Neutrophil (primary cell): ENCODE measurements around the gene TSPAN1.
"Not testable (repeated sequence)": the region's sequence is repeated elsewhere in the genome, so short reads cannot be mapped to it uniquely, and the experiment has no call there.

Experiments
- H3K27ac ChIP-seq: fragments of 200-600 bp; sonication (generic); 2 replicates; pipeline ENCODE4 v1.5.1; 2016; ENCODE audit warnings: mild to moderate bottlenecking, moderate library complexity
- H3K27me3 ChIP-seq: fragments of 200-600 bp; sonication (generic); 2 replicates; pipeline ENCODE4 v1.6.0; 2016; ENCODE audit warnings: mild to moderate bottlenecking
- H3K36me3 ChIP-seq: fragments of 200-600 bp; sonication (generic); 2 replicates; pipeline ENCODE4 v1.5.1; 2017
- H3K4me1 ChIP-seq, 2 experiments: fragments of 200-600 bp in 1 of 2; sonication (generic) in 1 of 2; 1 replicate in 1 of 2; 2 replicates in 1 of 2; pipeline versions ENCODE4 v1.5.1 to v1.6.1; 2013 to 2016; ENCODE audit warnings: low read depth in 1 of 2, low read length in 1 of 2, mild to moderate bottlenecking in 1 of 2, moderate library complexity in 1 of 2; ENCODE audit not compliant: control insufficient read depth in 1 of 2, insufficient read depth in 1 of 2
- H3K4me3 ChIP-seq, 2 experiments: fragments of 200-600 bp in 1 of 2; sonication (generic) in 1 of 2; 1 replicate in 1 of 2; 2 replicates in 1 of 2; pipeline ENCODE4 v1.5.1; 2013 to 2016; ENCODE audit warnings: low read depth in 1 of 2, low read length in 1 of 2, mild to moderate bottlenecking in 1 of 2, moderate library complexity in 1 of 2
- H3K9me3 ChIP-seq: fragments of 200-600 bp; sonication (generic); 2 replicates; pipeline ENCODE4 v1.5.1; 2016
- TF ChIP-seq, protein P1 (sequence below): fragments of 200-600 bp; sonication (generic); IDR thresholded peaks from 2 replicates; pipeline ENCODE4 v1.5.1; 2016; ENCODE audit warnings: antibody characterized with exemption

TSPAN1 gene

DNA sequence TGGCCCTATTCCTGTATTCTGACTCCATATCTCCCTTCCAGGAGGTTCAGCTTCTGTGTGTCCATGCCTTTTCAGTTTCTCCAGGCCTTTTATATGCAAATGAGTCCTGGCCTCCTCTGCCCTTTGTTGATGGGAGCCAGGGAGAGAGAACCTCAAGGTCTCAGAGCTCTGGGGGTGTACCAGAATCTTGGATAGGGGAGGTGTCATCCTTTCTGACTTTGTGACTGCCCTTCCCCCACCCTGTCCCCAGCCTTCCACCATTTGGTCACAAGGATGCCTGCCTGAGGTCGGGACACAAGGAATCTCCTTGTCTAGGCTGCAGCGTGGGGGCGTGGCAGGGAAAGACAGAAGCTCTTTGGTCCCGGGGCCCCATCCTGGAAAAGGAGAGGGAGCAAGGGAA lies 46.9 kb downstream of the TSPAN1 start:
- peaks cover 0 to 3% of the 10 kb centered on the region in 2 experiments for H3K4me1 ChIP-seq
- no peak overlapping the region for H3K27ac ChIP-seq
- TF ChIP-seq, protein P1, sequence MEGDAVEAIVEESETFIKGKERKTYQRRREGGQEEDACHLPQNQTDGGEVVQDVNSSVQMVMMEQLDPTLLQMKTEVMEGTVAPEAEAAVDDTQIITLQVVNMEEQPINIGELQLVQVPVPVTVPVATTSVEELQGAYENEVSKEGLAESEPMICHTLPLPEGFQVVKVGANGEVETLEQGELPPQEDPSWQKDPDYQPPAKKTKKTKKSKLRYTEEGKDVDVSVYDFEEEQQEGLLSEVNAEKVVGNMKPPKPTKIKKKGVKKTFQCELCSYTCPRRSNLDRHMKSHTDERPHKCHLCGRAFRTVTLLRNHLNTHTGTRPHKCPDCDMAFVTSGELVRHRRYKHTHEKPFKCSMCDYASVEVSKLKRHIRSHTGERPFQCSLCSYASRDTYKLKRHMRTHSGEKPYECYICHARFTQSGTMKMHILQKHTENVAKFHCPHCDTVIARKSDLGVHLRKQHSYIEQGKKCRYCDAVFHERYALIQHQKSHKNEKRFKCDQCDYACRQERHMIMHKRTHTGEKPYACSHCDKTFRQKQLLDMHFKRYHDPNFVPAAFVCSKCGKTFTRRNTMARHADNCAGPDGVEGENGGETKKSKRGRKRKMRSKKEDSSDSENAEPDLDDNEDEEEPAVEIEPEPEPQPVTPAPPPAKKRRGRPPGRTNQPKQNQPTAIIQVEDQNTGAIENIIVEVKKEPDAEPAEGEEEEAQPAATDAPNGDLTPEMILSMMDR, result no peak
- no peaks in the 10 kb centered on the region for H3K27me3 ChIP-seq
- H3K36me3 ChIP-seq, result peaks cover 3% of the 10 kb centered on the region
- no peaks in the 10 kb centered on the region for H3K9me3 ChIP-seq
- H3K4me3 ChIP-seq, result no peak overlapping the region

DNA sequence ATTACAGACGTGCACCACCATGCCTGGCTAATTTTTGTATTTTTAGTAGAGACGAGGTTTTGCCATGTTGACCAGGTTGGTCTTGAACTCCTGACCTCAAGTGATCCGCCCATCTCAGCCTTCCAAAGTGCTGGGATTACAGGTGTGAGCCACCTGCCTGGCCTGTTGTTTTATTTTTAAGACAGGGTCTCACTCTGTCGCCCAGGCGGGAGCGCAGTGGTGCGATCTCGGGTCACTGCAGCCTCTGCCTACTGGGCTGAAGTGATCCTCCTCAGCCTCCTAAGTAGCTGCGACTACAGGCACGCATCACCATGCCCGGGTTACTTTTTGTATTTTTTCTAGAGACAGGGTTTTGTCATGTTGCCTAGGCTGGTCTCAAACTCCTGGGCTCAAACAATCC lies 48.2 kb downstream of the TSPAN1 start:
- H3K4me3 ChIP-seq, H3K36me3 ChIP-seq, H3K9me3 ChIP-seq, H3K4me1 ChIP-seq, H3K27me3 ChIP-seq, H3K27ac ChIP-seq: not testable (repeated sequence)

DNA sequence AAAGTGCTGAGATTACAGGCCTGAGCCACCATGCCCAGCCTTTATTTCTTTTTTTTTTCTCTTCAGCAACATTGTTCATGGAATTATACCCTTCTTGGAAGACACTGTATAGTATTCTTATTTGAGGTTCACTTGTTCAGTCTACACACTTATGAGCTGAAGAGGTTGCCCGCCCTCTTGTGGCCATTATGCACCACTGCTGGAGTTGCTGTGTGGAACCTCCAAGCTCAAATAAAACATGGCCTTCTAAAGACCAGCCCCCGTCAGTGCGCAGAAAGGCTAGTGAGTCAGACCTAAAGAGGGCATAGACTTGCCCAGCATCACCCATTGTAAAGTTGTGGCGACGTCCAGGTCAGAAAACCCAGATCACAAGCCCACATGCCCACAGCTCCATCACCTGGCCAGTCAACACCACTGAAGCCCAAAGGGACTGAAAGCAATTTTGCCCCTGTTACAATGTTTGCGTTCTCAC lies 48.6 kb downstream of the TSPAN1 start:
- H3K27me3 ChIP-seq, result no peaks in the 10 kb centered on the region
- no peak overlapping the region for H3K27ac ChIP-seq
- peaks cover 0 to 3% of the 10 kb centered on the region in 2 experiments for H3K4me1 ChIP-seq
- peaks cover 3% of the 10 kb centered on the region for H3K36me3 ChIP-seq
- no peaks in the 10 kb centered on the region for H3K9me3 ChIP-seq
- no peak overlapping the region for H3K4me3 ChIP-seq
- TF ChIP-seq, protein P1, result peak; percentile 80

DNA sequence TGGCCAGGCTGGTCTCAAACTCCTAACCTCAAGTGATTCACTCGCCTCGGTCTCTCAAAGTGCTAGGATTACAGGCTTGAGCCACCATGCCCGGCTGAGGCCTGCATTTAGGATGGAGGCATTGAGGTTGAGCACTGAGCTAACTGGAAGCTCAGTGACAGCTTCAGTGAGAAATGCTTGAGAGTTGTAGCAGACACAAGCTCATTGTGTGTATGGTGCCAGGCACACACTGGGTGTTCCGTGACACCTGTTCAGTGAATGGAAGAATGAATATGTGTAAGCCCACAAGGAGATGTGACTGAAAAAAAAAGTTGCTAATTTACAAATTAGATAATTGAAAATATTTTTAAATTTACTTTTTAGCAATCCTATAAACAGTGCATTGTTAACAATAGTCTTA lies 50.1 kb downstream of the TSPAN1 start:
- Histone ChIP-seq H3K4me1 (peaks cover 0 to 3% of the 10 kb centered on the region in 2 experiments), H3K9me3 (no peaks in the 10 kb centered on the region), H3K4me3 (no peak overlapping the region), H3K27ac (no peak overlapping the region), H3K27me3 (no peaks in the 10 kb centered on the region), H3K36me3 (no peaks in the 10 kb centered on the region)
- TF ChIP-seq, protein P1, result no peak

DNA sequence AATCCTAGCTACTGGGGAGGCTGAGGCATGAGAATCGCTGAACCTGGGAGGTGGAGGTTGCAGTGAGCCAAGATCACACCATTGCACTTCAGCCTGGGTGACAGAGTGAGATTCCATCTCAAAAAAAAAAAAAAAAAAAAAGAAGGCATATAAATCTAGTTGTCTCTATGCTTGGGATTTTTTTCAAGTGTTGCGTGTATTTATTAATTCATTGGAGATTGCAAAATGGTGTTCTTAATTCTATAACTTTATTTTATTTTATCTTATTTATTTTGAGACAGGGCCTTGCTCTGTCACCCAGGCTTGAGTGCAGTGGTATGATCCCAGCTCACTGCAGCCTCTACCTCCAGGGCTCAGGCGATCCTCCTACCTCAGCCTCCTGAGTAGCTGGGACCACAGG lies 56.3 kb downstream of the TSPAN1 start:
- peaks cover 7 to 12% of the 10 kb centered on the region in 2 experiments for H3K4me1 ChIP-seq
- not testable (repeated sequence) for H3K27ac ChIP-seq, H3K27me3 ChIP-seq, H3K36me3 ChIP-seq, H3K4me3 ChIP-seq, H3K9me3 ChIP-seq
